ENCODE measurements around the gene TMEM255A.

DNA sequence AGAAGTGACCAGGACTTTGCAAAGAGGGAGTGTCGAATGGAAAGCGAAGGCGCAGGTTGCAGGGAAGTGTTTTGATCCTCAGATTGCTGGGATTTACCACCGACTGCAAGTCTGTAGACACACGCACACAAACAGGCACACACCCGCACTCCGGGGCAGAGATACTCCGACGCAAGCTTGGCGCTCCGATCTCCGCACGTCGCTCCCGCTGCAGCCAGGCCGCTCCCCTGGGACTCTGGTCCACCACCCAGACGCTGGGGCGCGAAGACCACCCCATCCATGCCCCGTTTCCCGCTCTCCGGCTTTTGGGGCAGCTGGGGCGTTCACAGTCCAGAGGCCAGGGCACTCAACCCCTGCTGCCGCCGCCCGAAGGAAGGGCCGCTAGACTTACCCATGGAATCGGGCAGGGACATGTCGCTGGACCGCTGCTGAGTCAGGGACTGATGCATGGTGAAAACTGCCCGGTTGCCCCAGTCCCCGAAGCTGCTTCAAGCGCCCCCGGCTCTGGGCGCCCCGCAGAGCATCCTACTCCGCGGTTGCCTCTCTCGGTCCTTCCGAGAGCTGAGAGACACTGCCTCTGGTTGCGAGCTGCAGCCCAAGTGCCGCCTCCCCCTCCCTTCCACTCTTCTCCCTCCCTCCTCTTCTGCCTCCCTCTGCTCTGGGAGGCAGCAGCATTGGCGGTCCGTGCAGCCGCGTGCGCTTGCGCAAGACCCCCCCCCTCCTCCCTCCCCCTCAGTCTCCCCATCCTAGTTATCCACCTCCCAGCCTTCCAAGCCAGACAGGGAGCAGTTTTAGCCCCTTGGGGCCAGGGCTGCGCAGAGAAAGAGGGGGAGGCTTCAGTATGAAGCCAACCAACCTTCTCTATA lies at the start of gene TMEM255A:
- TF ChIP-seq BHLHE40 (IDR thresholded peaks at IDR 0.05; ENCODE audit: borderline replicate concordance) (no peak), ELF4 (IDR thresholded peaks at IDR 0.05) (no peak), FOXK2 (IDR thresholded peaks at IDR 0.05) (no peak), ARNT (IDR thresholded peaks at IDR 0.05) (no peak), SP1 (IDR thresholded peaks at IDR 0.05) (no peak), ZNF384 (IDR thresholded peaks at IDR 0.05) (no peak), SUZ12 (IDR thresholded peaks at IDR 0.05) (no peak), NFRKB (IDR thresholded peaks at IDR 0.05) (no peak), TARDBP (IDR thresholded peaks at IDR 0.05) (no peak), L3MBTL2 (conservative IDR thresholded peaks at IDR 0.05) (peak; percentile 62; the same call in 1 of the 2 replicates), FOXM1 (IDR thresholded peaks at IDR 0.05; ENCODE audit: borderline replicate concordance) (no peak), CTBP1 (IDR thresholded peaks at IDR 0.05; ENCODE audit: borderline replicate concordance) (no peak), LEF1 (IDR thresholded peaks at IDR 0.05; ENCODE audit: borderline replicate concordance) (no peak)
- TF ChIP-seq, protein P1, sequence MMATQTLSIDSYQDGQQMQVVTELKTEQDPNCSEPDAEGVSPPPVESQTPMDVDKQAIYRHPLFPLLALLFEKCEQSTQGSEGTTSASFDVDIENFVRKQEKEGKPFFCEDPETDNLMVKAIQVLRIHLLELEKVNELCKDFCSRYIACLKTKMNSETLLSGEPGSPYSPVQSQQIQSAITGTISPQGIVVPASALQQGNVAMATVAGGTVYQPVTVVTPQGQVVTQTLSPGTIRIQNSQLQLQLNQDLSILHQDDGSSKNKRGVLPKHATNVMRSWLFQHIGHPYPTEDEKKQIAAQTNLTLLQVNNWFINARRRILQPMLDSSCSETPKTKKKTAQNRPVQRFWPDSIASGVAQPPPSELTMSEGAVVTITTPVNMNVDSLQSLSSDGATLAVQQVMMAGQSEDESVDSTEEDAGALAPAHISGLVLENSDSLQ (IDR thresholded peaks at IDR 0.05): no peak

All from HEK293T (cell line).